DND-41 (cell line): ENCODE results near the gene GSN.

Experiments
- EZH2 ChIP-seq: IDR thresholded peaks from 3 replicates; pipeline ENCODE4 v1.6.1; 2012; ENCODE audit warnings: borderline replicate concordance, low read depth, mild to moderate bottlenecking, moderate library complexity, low read length, inconsistent platforms; ENCODE audit not compliant: severe bottlenecking
- TF ChIP-seq, protein P1 (sequence below): IDR thresholded peaks from 2 replicates; pipeline ENCODE4 v1.5.1; 2012; ENCODE audit warnings: borderline replicate concordance, low read length, moderate library complexity, mild to moderate bottlenecking; ENCODE audit not compliant: poor library complexity, severe bottlenecking; ENCODE audit errors: extremely low read depth

DNA sequence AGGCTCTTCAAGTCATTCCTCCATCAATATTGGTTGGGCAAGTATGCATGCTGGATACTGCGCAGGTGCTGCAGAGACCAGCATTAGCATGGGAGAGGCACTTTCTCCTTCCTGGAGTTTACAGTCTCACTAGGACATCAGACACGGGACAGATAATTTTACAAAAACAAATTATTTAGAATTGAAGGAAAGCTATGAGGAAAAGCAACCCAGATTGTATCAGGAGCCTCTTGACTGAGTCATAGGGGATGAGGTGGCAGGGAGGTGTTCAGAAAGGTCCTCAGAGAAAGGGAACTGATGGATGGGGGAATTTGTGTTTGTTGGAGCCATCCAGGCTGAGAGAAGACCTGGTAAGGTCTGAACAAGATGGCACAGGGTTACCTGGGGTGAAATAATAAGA lies 41.8 kb upstream of the GSN start:
- TF ChIP-seq, protein P1, sequence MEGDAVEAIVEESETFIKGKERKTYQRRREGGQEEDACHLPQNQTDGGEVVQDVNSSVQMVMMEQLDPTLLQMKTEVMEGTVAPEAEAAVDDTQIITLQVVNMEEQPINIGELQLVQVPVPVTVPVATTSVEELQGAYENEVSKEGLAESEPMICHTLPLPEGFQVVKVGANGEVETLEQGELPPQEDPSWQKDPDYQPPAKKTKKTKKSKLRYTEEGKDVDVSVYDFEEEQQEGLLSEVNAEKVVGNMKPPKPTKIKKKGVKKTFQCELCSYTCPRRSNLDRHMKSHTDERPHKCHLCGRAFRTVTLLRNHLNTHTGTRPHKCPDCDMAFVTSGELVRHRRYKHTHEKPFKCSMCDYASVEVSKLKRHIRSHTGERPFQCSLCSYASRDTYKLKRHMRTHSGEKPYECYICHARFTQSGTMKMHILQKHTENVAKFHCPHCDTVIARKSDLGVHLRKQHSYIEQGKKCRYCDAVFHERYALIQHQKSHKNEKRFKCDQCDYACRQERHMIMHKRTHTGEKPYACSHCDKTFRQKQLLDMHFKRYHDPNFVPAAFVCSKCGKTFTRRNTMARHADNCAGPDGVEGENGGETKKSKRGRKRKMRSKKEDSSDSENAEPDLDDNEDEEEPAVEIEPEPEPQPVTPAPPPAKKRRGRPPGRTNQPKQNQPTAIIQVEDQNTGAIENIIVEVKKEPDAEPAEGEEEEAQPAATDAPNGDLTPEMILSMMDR = no peak
- TF ChIP-seq EZH2 = no peak
